T-helper 22 cell (primary cell): ENCODE results near the gene DES.

Experiments used
- DNase-seq: peaks from one replicate; pipeline ENCODE4 v3.0.0-alpha.2; 2020; ENCODE audit warnings: low read depth

DES gene

DNA sequence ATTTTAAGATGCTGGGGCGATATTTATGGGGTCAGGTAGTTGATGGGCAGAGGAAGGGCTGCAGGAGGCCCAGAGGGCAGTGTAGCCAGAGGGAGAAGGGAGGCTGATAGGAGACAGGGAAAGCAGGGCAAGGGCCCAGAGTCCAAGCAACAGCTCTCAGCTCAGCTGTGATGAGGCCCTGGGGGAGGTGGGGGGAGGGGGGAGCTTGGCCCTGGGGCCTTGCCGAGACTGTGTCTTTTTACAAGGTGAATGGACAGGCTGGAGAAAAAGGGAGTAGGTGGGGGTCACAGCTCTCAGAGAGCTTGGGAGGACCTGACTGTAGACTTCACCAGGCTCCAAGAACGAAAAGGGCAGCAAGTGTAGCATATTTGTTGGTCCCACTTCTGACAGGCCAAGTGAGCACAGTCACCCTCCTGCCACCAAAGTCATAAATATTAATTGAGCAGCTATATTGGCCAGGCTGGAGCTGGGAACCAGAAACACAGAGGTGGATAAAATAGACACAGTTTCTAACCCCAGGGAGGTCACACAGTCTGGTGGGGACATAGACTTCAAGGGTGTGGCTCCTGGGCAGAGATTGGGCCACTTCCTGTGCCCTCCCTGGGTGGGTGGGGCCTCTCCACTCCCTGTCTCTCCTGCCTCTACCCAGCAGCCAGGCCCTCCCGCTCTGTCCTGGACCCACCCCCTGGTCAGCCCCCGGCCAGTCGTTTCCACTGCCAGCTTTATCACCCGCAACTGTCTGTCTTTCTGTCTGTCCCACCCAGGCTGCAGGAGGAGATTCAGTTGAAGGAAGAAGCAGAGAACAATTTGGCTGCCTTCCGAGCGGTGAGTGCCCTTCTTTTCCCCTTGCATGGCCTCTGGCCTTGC lies 1.4 kb downstream of the DES start:
- no peak for DNase-seq

DNA sequence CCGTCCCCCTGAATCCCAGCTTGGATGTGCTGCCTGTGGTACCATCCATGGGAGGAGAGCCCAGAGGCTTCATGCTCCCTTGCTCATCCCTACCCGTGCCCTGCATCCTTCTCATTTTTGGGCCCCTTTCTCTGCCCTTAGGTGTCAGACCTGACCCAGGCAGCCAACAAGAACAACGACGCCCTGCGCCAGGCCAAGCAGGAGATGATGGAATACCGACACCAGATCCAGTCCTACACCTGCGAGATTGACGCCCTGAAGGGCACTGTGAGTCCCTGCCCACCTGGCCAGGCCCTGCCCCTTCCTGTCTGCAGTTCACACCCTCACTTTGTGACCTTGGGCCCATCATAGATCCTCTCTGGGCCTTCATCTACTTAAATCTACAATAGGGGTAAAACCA lies 2.5 kb downstream of the DES start:
- DNase-seq: no peak

DNA sequence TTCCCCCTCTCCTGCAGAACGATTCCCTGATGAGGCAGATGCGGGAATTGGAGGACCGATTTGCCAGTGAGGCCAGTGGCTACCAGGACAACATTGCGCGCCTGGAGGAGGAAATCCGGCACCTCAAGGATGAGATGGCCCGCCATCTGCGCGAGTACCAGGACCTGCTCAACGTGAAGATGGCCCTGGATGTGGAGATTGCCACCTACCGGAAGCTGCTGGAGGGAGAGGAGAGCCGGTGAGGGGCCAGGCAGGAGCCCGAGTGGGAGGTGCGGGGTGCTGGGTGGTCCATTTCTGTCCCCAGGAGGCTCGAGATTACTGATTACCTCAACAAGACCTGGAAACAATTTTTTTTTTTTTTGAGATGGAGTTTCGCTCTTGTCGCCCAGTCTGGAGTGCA lies 3.1 kb downstream of the DES start:
- no peak for DNase-seq

DNA sequence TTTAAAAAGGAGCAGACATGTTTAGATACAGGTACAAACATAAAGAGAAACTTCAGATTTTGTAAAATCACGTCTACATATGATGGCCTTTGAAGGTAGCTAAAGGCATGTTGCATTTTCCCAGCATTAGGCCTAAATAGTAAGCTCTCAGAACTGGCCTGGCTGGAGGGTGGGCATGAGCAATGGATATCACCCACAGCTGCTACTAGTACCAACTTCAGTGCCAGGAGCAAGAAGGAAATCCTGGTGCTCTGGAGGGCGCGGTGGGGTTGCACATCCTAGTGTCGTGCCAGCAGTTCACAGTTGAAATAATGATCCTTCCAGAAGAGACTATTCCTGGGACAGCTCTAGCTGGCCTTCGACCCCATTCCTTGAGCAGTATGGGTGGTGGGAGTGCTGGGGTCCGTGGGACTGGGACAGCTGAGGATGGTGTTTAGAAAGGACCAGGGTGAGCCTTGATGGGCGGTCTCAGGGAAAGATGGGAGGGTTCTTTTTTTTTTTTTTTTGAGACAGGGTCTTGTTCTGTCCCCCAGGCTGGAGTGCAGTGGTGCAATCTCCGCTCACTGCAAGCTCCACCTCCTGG lies 4.9 kb downstream of the DES start:
- no peak for DNase-seq

DNA sequence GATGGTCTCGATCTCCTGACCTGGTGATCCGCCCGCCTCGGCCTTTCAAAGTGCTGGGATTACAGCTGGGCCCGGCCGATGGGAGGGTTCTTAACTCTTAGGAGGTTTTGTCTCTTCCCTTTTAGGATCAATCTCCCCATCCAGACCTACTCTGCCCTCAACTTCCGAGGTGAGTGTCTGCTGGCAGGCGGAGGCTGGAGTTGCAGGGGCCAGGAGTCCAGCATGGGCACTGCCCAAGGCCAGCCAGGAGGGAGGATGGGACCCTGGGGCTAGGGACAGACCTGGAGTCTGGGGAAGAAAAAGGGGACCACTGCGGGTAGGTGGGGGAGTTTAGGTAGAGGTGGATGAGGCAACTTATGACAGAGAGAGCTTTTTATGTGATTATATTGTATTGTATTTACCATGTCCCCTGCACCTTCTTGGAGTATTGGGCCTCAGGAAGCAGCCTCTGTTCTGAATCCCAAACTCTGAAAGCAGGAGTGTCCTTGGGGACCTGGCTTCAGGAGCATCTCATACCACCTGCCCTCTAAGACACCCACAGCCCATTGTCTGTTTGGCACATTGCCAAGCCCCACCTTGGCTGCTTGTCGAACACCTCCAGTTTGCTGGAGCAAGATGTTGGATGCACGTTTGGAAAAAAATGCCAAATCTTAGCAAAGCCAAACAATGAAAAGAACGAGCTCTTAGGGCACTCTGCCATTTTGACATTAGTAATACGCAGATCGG lies 5.6 kb downstream of the DES start:
- no peak for DNase-seq

DNA sequence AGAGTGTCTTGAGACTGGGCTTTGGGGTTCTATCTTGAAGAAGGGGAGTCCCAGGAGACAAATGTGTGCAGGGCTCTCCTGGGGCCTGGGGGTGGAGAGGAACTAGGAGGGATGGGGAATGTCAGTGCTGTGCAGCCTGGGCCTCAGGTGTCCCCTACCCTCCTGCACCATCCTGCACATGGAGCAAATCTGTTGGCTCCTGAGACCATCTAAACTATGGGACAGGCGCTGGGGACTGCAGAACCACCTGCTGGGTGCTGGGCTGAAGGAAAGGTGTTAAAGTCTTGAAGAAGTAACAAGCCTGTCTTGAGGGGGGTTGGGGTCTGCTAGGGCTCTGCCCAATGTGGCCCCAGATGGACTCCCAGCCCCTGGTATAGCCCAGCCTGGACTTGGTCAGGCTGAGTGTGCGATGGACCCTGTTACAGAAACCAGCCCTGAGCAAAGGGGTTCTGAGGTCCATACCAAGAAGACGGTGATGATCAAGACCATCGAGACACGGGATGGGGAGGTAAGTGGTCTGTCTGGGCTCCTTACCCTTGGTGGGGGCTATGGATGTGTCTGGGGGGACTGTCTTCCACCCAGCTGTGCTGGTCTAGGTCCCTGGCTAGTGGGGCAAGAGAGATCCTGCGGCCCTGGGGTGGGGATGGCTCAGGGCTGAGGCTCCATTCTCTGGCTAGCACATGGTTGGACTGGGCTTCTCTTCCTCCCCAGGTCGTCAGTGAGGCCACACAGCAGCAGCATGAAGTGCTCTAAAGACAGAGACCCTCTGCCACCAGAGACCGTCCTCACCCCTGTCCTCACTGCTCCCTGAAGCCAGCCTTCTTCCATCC lies 7.3 kb downstream of the DES start:
- DNase-seq: no peak

DNA sequence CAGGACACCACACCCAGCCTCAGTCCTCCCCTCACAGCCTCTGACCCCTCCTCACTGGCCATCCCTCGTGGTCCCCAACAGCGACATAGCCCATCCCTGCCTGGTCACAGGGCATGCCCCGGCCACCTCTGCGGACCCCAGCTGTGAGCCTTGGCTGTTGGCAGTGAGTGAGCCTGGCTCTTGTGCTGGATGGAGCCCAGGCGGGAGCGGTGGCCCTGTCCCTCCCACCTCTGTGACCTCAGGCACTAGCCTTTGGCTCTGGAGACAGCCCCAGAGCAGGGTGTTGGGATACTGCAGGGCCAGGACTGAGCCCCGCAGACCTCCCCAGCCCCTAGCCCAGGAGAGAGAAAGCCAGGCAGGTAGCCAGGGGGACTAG lies 7.9 kb downstream of the DES start:
- no peak for DNase-seq

DNA sequence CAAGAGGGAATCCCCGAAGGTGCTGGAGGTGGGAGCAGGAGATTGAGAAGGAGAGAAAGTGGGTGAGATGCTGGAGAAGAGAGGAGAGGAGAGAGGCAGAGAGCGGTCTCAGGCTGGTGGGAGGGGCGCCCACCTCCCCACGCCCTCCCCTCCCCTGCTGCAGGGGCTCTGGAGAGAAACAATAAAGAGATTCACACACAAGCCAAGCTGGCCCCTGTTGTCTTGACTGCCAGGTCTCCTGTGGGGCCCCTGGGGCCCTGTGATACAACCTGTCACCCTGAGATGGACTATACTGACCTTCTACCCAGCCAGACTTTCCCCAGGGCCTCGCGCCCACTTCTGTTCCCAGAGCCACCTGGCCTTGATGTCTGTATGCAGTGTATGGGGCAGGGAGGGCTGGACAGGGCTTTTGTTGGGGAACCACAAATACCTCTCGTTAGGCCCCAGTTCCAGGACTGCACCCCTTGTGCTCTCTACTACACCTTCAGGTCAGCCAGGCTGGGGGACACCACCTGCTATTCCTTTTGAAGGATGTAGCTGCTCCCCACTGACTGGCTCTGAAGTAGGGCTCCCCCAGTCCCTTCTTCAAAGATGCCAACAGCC lies 8.5 kb downstream of the DES start:
- no peak for DNase-seq

DNA sequence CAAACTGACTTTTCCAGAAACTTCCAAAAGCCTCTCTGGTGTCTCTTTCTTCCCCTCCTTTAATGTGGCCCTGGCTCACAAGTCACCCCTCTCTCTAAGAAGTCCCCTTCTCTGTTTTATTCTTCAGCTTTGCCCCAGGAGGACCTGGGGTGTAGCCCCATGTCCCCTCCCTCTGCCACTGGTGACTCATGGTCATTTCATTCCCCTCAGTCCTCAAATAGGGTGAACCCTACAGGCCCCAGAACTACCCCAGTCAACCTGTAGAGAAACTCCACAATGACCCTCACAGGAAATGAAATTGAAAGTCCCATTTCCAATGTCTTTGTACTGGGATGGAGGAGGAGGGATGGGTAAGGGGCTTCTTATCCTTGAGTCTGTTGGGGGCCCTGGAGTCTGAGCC lies 10.3 kb downstream of the DES start:
- no peak for DNase-seq

DNA sequence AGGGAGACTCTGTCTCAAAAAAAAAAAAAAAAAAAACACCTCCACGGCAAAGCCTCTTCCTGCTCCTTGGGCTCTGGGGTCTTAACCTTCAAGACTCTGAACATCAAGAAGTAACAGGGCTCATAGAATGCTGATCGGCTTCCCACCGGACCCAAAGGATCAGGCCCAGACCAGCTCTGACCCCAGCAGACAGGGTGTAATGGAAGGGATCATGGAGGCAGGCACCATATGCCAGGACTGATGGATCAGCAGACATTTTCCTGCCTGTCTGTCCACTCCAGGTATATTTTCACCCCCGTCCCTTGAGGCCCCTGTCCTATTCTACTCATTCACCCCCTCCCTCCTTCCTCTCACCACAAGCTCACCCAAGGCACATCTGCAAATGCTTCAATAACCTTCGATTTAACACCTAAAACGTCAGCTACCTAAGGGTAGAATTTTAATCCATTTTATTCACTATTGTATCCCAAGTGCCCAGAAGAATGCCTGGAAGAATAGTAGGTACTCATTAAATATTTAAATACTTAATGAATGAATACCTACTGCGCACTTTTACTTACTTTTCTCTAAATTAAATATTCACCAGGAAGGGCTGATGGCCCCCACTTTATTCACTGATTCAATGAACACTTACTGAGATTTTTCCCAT lies 11.9 kb downstream of the DES start:
- no peak for DNase-seq

DNA sequence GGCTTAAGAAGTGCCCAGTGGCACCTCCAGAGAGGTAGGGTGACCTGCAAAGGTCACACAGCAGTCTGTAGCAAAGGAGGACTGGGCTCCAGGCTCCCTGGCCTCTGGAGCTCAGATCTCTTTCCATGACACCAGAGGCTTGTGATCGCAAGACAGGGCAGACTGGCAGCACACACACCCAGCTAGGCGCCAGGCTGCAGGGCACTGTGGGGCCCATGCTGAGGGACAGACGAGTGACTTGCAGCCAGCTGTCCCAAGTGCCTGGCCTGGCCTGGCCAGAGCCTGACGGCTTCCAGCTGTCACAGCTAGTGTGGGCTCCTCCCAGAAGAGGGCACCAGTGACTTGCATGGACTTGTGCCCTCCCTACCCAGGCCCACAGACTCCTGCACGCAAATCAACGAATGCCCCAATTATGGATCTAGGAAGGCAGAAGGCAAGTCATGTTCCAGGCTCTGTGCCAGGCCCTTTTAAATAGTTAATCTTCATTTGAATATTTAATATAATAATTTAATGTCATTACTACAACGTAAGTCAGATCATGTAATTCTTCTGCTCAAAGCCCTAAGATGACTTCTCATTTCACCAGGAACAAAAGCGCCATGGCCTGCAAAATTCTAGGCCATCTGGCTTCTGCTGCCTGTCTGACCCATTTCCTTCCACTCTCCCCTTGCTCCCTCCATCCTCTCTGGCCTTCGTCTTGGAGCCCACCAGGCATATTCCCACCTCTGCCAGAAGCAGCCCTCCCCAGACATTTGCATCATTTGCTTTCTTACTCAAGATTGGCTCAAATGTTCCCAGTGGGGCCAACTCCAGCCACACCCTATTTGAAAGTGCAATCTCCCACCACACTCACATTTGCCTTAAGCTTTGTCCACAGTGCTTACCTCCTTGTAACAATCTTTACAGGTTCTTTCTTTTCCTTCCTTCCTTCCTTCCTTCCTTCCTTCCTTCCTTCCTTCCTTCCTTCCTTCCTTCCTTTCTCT lies 12.7 kb downstream of the DES start:
- no peak for DNase-seq

DNA sequence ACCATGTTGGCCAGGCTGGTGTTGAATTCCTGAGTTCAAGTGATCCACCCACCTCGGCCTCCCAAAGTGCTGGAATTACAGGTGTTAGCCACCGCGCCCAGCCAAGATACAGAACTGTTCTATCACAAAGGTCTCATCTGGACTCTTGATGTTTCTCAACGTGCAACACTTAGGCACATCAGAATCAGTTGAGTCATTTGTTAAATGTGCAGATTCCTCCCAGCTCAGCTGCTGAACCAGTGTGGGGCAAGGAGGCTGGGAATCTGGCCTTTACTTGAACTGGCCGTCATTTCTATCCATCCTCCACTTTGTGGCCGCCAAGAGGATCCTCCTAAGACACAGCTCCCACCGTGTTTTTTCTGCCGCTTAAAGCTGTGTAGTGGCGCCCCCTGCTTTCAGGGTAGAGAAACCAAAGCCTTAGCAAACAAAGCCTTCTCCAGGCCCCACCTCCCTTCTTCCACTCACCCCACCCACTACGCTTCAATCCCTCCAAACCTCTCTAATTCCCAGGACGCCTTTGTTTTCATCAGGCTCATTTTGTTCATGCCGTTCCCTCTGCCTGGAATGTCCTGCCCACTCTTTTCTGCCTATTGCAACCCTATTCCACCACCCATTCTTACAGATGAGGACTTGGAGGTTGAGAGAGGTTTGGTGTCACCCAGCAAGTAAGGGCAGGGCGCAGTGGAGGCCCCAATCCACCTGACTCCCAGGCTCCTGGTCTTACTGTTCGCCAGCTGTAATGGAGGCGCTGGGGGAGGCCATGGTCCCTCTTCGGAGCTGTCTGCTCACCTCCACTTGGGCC lies 15.7 kb downstream of the DES start:
- DNase-seq: no peak

DNA sequence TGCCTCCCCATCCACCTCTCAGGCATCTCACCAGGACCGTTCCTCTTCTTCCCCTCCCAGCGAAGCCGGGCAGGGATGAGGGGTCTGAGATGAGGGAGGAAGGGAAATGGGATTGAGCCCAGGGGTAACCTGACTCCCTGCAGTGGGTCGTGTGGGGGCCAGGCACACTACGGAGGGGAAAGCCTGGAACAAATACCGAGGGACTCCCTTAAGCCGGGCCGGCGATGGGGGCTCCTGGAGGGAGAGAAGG lies 16.2 kb downstream of the DES start:
- no peak for DNase-seq

DNA sequence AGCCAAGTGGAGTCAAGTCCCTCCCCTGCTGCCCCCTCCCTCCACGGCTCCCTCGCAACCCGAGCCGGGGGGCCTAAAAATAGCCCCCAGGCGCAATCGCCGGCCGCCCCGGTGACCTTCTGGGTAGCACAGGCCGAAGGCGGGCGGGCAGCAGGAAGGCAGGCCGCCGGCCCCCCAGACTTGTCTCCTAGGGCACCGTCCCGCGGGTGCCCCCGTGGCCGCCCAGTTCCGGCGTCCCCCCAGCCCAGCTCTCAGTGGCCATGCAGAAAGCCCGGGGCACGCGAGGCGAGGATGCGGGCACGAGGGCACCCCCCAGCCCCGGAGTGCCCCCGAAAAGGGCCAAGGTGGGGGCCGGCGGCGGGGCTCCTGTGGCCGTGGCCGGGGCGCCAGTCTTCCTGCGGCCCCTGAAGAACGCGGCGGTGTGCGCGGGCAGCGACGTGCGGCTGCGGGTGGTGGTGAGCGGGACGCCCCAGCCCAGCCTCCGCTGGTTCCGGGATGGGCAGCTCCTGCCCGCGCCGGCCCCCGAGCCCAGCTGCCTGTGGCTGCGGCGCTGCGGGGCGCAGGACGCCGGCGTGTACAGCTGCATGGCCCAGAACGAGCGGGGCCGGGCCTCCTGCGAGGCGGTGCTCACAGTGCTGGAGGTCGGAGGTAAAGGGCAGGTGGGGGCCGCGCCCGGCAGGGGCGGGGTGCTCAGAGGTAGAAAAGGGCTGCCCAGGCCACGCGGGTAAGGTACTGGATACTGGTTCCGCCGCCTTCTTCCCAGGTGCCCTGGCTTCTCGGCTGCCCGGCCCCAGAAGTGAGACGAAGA lies 16.7 kb downstream of the DES start, which contains the start of gene SPEG:
Gene SPEG, plus strand, starts transcription at position 126 of the 808 bp plus-strand sequence. Its CDS starts 135 bp downstream, at position 261.
- no peak for DNase-seq

DNA sequence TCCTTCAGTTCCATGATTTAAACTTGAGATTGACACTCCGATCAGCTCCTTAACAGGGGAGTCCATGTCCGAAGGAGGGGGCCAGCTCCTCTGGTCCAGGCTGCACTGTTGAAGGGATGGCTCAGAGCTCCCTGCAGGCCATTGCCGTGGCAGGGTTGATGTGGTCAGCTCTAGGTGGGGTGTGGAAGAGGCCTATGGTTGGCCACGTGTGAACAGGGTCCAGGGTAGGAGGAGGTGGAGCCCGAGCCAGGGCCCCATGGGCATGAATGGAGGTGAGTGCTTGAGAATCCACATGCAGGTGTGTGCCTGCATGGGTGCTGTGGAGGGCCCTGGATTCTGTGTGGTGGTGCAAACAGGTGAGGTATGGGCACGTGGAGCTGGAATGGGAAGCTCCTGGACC lies 17.5 kb downstream of the DES start:
- DNase-seq: no peak

DNA sequence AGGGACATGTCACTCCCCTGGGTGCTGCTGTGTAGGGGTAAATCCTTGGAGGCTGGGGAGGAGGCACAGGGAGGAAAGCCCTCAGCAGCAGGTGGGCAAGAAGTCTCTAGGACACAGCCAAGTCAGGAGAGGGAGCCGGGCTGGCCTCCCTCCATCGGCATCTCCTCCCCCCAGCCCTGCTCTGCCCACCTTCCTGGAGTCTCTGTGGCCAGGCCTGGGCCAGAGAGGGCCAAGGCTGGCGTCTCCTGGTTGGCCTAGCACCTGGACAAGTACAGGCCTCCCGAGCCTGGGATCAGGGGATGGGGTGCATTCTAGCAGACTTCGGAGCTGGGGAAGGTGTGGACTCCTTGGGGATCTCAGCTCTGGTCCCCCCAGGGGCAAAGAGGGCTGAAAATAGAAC lies 18.3 kb downstream of the DES start:
- no peak for DNase-seq

DNA sequence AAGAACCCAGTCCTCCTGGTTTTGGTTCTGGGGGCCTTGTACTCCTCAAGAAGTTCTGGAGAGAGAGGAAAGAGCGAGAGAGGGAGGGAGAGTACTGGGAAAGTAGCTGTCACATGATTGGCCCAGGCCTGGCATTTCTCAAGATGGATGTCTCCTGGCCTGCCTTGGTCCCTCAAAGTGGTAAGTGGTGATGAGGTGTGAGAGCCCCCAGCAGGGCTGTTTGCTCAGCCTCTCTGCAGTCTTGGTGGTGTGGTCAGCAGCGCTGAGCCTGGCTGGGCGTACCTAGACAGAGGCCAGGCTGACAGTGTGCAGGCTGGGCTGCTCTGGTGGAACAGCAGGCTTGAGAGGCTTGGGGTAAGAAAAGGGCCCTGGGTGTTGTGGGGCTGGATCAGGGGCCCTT lies 19.0 kb downstream of the DES start:
- no peak for DNase-seq

DNA sequence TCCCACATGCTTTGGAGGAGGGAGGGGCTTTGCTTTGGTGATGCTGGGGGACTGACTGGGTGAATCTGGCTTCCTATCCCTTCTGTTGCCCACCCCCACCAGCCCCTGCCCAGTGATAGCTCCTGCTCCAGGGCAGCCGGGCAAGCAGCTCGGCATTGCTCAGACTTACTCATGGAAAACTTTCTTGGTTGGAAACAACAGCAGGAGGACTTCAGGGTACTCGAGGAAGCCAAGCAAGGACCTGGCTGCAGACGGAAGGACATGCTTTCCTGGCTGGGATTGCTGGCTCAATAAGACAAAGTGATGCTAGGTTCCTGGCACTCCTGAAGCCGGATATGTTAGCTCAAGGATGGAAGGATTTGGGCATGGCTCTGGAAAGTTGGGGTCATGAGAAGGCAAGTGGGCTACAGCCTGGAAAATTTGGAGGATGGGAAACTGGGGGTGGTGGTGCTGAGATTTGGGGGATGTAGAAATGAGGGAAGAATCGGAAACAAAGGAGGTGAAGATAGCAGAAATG lies 19.6 kb downstream of the DES start:
- DNase-seq: no peak
